K562 (cell line): ENCODE data around the gene PAN3. TPM values are rescaled to one million over a fixed set of nuclear protein-coding genes. Genes with fewer than 3 reads are reported as not detected.

Source experiments
- CHD2 ChIP-seq: IDR thresholded peaks from 2 replicates; pipeline ENCODE4 v1.6.1; 2011; ENCODE audit warnings: low read depth, low read length
- E2F6 ChIP-seq, 2 experiments: IDR thresholded peaks; 2 replicates each; pipeline ENCODE4 v1.6.1; 2011; ENCODE audit warnings: borderline replicate concordance in 1 of 2, control low read depth in 1 of 2, low read depth in 1 of 2, low read length in 1 of 2, mild to moderate bottlenecking in 1 of 2, mixed read lengths in 1 of 2, moderate library complexity in 1 of 2; ENCODE audit not compliant: insufficient read depth in 1 of 2, insufficient read length in 1 of 2, poor library complexity in 1 of 2, severe bottlenecking in 1 of 2; ENCODE audit errors: extremely low read depth in 1 of 2
- FOS ChIP-seq: IDR thresholded peaks from 3 replicates; pipeline ENCODE4 v1.6.1; 2011; ENCODE audit not compliant: insufficient read length; ENCODE audit errors: extremely low read depth
- HMBOX1 ChIP-seq: sonication (generic); IDR thresholded peaks from 2 replicates; pipeline ENCODE4 v1.6.1; 2016
- ID3 ChIP-seq, 2 experiments: fragments of 250-450 bp in 1 of 2; fragments of 450-650 bp in 1 of 2; sonication (Bioruptor Pico) in 1 of 2; IDR thresholded peaks; 2 replicates each; pipeline versions ENCODE4 v1.6.1 to v1.8.0; 2016 to 2021; ENCODE audit warnings: mild to moderate bottlenecking in 2 of 2, moderate library complexity in 2 of 2, missing compliant biosample characterization in 1 of 2, missing genetic modification characterization in 1 of 2
- IRF1 ChIP-seq: sonication (generic); formaldehyde crosslinking; IDR thresholded peaks from 2 replicates; pipeline ENCODE4 v1.8.0; 2022; ENCODE audit warnings: missing genetic modification reagents, mild to moderate bottlenecking, borderline replicate concordance
- LCOR ChIP-seq: sonication (generic); formaldehyde crosslinking; IDR thresholded peaks from 2 replicates; pipeline ENCODE4 v1.8.0; 2022; ENCODE audit warnings: mild to moderate bottlenecking, missing genetic modification reagents
- MBD2 ChIP-seq: sonication (generic); IDR thresholded peaks from 2 replicates; pipeline ENCODE4 v1.6.1; 2016; ENCODE audit warnings: low read depth, borderline replicate concordance
- NCOA6 ChIP-seq: fragments of 450-650 bp; IDR thresholded peaks from 2 replicates; pipeline ENCODE4 v1.6.1; 2017; ENCODE audit warnings: mild to moderate bottlenecking
- POLR2AphosphoS5 ChIP-seq: IDR thresholded peaks from 2 replicates; pipeline ENCODE4 v1.6.1; 2011; ENCODE audit warnings: mild to moderate bottlenecking, low read depth, low read length, moderate library complexity; ENCODE audit not compliant: control insufficient read depth, insufficient read depth
- PRMT5 ChIP-seq: sonication (generic); formaldehyde crosslinking; IDR thresholded peaks from 2 replicates; pipeline ENCODE4 v1.5.0; 2020; ENCODE audit warnings: missing genetic modification reagents
- PURB ChIP-seq: sonication (generic); formaldehyde crosslinking; IDR thresholded peaks from 2 replicates; pipeline ENCODE4 v1.9.0; 2021; ENCODE audit warnings: low read depth, mild to moderate bottlenecking, missing genetic modification reagents
- SMARCA4 ChIP-seq: fragments of 450-650 bp; IDR thresholded peaks from 2 replicates; pipeline ENCODE4 v1.6.1; 2016
- STAG1 ChIP-seq: sonication (generic); formaldehyde crosslinking; IDR thresholded peaks from 2 replicates; pipeline ENCODE4 v1.5.0; 2020; ENCODE audit warnings: missing genetic modification reagents, borderline replicate concordance
- TCF7L2 ChIP-seq: fragments of 150-350 bp; IDR thresholded peaks from 2 replicates; pipeline ENCODE4 v1.6.1; 2016; ENCODE audit warnings: low read depth, mild to moderate bottlenecking, low read length, moderate library complexity
- ZBTB1 ChIP-seq: sonication (generic); formaldehyde crosslinking; IDR thresholded peaks from 2 replicates; pipeline ENCODE4 v1.8.1; 2023; ENCODE audit warnings: missing genetic modification reagents, low read depth, mild to moderate bottlenecking, borderline replicate concordance
- ZNF586 ChIP-seq: fragments of 450-650 bp; formaldehyde crosslinking; conservative IDR thresholded peaks from 2 replicates; pipeline ENCODE4 v1.4.0; 2020; ENCODE audit warnings: mild to moderate bottlenecking, moderate library complexity
- ZNF79 ChIP-seq: fragments of 250-450 bp; sonication (Bioruptor Pico); IDR thresholded peaks from 2 replicates; pipeline ENCODE4 v1.4.0; 2020; ENCODE audit warnings: low read depth, mild to moderate bottlenecking, moderate library complexity
- polyA plus RNA-seq, 8 experiments: library from polyadenylated mRNA; depleted of rRNA in 4 of 8; stranded (reverse) in 5 of 8; unstranded in 3 of 8; fragments of >200 nt; fragmentation: Nextera tagmentation in 2 of 8; fragmentation: Illumina TruSeq in 1 of 8; extraction: Ambion mirVana in 2 of 8; extraction: Trizol in 1 of 8; gene quantifications; 2 replicates each; pipeline versions ENCODE4 v1.2.1 to v1.2.3, GENCODE V29; 2011 to 2014; ENCODE audit warnings: inconsistent platforms in 1 of 8, missing spikeins in 1 of 8
- total RNA-seq, 7 experiments: library from RNA; depleted of rRNA in 6 of 7; stranded (reverse); fragments of >200 nt in 6 of 7; fragmentation: Illumina TruSeq in 2 of 7; extraction: Trizol in 2 of 7; gene quantifications; 2 replicates each; pipeline versions ENCODE4 v1.2.1 to v1.2.3, GENCODE V29; 2011 to 2021; ENCODE audit warnings: low replicate concordance in 1 of 7
- TF ChIP-seq, protein P1 (sequence below): fragments of 250-450 bp; sonication (Bioruptor Pico); IDR thresholded peaks from 2 replicates; pipeline ENCODE4 v1.4.0; 2020; ENCODE audit warnings: borderline replicate concordance
- TF ChIP-seq, protein P2 (sequence below): fragments of 450-650 bp; conservative IDR thresholded peaks from 2 replicates; pipeline ENCODE4 v1.6.1; 2016; ENCODE audit warnings: missing genetic modification characterization, low read depth, mild to moderate bottlenecking, control low read depth, missing compliant biosample characterization

The PAN3 gene
- total and polyA plus RNA-seq, 9 of the 15 experiments (the other 6 are each of a cell fraction or from before 2014, with no cell fraction given): 7.2 to 19.9 (median 11.6) TPM

DNA sequence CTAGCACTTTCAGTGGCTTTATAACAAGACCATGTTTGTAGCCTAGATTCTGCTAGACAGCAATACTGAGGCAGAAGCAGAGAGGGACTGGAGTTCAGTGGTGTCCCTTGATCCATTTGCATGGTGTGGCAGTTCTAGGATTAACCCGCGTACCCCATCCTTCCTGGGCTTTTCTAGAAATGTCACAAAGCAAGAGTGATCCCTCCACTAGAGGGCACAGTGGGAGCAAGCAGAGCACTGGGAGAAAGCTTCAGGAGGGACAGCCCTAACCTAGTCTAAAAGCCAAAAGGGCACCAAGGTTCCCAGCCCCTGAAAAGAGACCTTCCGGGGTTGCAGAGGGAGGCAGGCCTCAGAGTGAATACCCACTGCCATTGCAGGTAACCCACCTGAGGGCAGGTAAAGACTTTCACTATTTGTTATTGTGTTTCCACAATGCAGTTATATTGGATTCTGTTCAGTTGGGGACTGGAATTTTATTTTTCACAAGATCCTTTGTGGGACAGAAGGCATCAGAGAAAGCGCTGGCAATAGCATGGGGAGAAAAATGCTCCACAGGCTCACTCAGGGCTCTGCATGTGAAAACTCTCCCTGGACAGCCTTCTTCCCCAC lies 185.9 kb downstream of the PAN3 start (continued):
- TF ChIP-seq STAG1 (CRISPR knock-in tag) (peak; percentile 14; the same call in 1 of the 2 replicates), ZBTB1 (CRISPR knock-in tag) (no peak), PURB (CRISPR knock-in tag) (no peak), SMARCA4 (no peak), FOS (no peak), IRF1 (CRISPR knock-in tag) (no peak), ZNF79 (no peak), POLR2AphosphoS5 (no peak), LCOR (CRISPR knock-in tag) (no peak), MBD2 (no peak), NCOA6 (no peak), CHD2 (no peak), TCF7L2 (no peak), PRMT5 (CRISPR knock-in tag) (no peak), E2F6 (IDR thresholded peaks at IDR 0.05; ENCODE audit: borderline replicate concordance in 1 of 2, extremely low read depth in 1 of 2, insufficient read depth in 1 of 2, insufficient read length in 1 of 2, low read depth in 1 of 2, low read length in 1 of 2, poor library complexity in 1 of 2, severe bottlenecking in 1 of 2) (no peak), HMBOX1 (peak; percentile 46; the same call in 1 of the 2 replicates), ZNF586 (no peak), ID3 (CRISPR knock-in tag; IDR thresholded peaks at IDR 0.05) (no peak), ID3 (tag; IDR thresholded peaks at IDR 0.05) (no peak)
- TF ChIP-seq, protein P1, sequence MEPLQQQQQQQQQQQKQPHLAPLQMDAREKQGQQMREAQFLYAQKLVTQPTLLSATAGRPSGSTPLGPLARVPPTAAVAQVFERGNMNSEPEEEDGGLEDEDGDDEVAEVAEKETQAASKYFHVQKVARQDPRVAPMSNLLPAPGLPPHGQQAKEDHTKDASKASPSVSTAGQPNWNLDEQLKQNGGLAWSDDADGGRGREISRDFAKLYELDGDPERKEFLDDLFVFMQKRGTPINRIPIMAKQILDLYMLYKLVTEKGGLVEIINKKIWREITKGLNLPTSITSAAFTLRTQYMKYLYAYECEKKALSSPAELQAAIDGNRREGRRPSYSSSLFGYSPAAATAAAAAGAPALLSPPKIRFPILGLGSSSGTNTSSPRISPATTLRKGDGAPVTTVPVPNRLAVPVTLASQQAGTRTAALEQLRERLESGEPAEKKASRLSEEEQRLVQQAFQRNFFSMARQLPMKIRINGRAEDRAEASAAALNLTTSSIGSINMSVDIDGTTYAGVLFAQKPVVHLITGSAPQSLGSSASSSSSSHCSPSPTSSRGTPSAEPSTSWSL (CRISPR knock-in tag): no peak
- TF ChIP-seq, protein P2, sequence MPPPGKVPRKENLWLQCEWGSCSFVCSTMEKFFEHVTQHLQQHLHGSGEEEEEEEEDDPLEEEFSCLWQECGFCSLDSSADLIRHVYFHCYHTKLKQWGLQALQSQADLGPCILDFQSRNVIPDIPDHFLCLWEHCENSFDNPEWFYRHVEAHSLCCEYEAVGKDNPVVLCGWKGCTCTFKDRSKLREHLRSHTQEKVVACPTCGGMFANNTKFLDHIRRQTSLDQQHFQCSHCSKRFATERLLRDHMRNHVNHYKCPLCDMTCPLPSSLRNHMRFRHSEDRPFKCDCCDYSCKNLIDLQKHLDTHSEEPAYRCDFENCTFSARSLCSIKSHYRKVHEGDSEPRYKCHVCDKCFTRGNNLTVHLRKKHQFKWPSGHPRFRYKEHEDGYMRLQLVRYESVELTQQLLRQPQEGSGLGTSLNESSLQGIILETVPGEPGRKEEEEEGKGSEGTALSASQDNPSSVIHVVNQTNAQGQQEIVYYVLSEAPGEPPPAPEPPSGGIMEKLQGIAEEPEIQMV (tag): no peak
